Measurements from ENCODE around the gene RAE1. TPM values are rescaled to one million over a fixed set of nuclear protein-coding genes. Genes with fewer than 3 reads are reported as not detected.

RAE1 gene
- total and polyA plus RNA-seq, 9 donors: 13.9 to 46.1 (median 20.4) TPM

DNA sequence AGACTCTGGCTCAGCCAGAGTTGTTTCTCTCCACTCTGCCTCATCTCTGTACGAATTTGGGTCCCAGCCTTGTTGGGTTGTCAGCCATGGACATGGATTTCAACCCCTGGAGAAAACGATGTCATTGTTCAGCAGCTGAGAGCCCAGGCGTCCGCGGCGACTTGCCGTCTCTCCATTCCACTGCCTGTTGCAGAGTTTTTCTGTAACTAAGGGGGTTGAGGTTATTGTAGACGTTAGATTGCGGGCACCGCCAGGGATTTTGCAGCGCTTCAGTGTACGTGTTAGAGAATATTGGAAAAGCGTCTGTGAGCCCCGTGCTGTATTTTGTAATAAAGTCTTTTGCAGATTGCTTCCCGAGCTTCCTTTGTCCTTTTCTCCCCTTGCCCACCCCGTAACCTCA lies 27.1 kb downstream of the RAE1 start:
- no peaks in the 10 kb centered on the region for H3K27me3 ChIP-seq
- 81 to 88% (median 81%) methylated on average over 16 of the region's 16 CpGs for WGBS, 3 donors
- no peak overlapping the region for H3K4me3 ChIP-seq
- intact Hi-C loops (cut with DNase I): loop anchor here in 1 of 4 donors (10.0 kb wide), 1 partner anchor 217 kb away; no protein-coding TSS in a partner anchor
- no peaks in the 10 kb centered on the region for H3K36me3 ChIP-seq
- DNase-seq: no peak
- H3K4me1 ChIP-seq (ENCODE audit: insufficient read depth): no peaks in the 10 kb centered on the region
- no peak overlapping the region for H3K27ac ChIP-seq
- H3K9me3 ChIP-seq: no peaks in the 10 kb centered on the region
- no peak for TF ChIP-seq POLR2A (IDR thresholded peaks at IDR 0.05)
- TF ChIP-seq, protein P1, sequence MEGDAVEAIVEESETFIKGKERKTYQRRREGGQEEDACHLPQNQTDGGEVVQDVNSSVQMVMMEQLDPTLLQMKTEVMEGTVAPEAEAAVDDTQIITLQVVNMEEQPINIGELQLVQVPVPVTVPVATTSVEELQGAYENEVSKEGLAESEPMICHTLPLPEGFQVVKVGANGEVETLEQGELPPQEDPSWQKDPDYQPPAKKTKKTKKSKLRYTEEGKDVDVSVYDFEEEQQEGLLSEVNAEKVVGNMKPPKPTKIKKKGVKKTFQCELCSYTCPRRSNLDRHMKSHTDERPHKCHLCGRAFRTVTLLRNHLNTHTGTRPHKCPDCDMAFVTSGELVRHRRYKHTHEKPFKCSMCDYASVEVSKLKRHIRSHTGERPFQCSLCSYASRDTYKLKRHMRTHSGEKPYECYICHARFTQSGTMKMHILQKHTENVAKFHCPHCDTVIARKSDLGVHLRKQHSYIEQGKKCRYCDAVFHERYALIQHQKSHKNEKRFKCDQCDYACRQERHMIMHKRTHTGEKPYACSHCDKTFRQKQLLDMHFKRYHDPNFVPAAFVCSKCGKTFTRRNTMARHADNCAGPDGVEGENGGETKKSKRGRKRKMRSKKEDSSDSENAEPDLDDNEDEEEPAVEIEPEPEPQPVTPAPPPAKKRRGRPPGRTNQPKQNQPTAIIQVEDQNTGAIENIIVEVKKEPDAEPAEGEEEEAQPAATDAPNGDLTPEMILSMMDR (IDR thresholded peaks at IDR 0.05): no peak
- no peak for TF ChIP-seq EP300 (IDR thresholded peaks at IDR 0.05)

DNA sequence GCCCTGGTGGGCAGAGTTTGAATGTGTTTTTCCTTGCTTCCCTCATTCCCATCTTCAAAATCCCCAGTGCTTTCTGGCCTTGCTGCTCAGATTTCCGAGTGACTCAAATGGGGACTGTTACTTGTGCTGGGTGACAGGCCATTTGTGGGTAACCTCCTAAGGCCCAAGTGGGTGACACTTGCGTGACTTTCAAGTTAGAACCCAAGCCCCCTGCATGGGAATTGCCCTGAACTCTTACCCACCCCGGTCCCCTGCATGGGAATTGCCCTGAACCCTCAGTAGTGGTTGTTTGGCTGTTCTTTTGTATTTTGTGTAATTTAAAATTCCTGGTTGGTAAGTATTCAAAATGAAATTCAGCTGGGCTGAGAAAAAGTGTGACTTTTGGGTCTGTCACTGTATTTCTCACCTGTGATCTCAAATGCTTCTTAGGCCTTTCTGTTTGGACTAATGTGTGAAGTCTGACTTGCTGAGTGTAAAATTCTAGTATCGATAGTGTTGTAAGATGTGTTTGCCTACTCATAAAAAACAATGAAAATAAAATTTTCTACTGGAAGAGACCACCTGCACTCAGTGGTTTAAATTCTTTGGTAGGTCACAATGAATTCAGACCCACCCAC lies 27.7 kb downstream of the RAE1 start:
- H3K27me3 ChIP-seq: no peaks in the 10 kb centered on the region
- DNase-seq: no peak
- no peaks in the 10 kb centered on the region for H3K36me3 ChIP-seq
- WGBS, 3 donors: 77 to 87% (median 81%) methylated on average over 4 of the region's 4 CpGs
- no peaks in the 10 kb centered on the region for H3K9me3 ChIP-seq
- TF ChIP-seq, protein P1 (IDR thresholded peaks at IDR 0.05): no peak
- no peak for TF ChIP-seq EP300 (IDR thresholded peaks at IDR 0.05)
- TF ChIP-seq POLR2A (IDR thresholded peaks at IDR 0.05): no peak
- intact Hi-C loops (cut with DNase I): loop anchor here in 1 of 4 donors (10.0 kb wide), 1 partner anchor 216 kb away; no protein-coding TSS in a partner anchor
- H3K4me3 ChIP-seq: no peak overlapping the region
- no peaks in the 10 kb centered on the region for H3K4me1 ChIP-seq (ENCODE audit: insufficient read depth)
- H3K27ac ChIP-seq: no peak overlapping the region

DNA sequence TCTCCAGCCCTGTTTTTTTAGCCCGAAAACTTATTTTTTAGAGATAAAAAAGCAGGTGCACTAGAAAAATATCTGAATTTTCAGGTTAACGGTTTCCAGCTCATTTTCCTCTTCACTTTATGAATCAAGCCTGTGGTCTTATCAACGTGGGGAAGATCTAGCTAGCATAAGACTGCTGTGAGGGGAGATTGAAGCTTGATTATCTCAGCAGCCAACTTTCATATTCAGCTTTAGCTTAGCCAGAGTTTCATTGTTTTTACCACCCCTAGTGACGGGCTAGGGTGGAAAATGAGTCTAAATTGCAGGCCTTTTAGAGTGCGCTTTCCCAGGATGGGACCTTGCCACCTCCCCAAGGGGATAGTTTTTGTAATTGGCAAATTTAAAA lies 28.2 kb downstream of the RAE1 start:
- no peak for DNase-seq
- intact Hi-C loops (cut with DNase I): loop anchor here in 1 of 4 donors (10.0 kb wide), 1 partner anchor 216 kb away; no protein-coding TSS in a partner anchor
- no peaks in the 10 kb centered on the region for H3K9me3 ChIP-seq
- no peaks in the 10 kb centered on the region for H3K4me1 ChIP-seq (ENCODE audit: insufficient read depth)
- WGBS, 3 donors: 70 to 75% (median 71%) methylated on average over 5 of the region's 5 CpGs
- no peaks in the 10 kb centered on the region for H3K27me3 ChIP-seq
- TF ChIP-seq, protein P1 (IDR thresholded peaks at IDR 0.05): no peak
- TF ChIP-seq EP300 (IDR thresholded peaks at IDR 0.05) (no peak), POLR2A (IDR thresholded peaks at IDR 0.05) (no peak)
- no peak overlapping the region for H3K4me3 ChIP-seq
- no peaks in the 10 kb centered on the region for H3K36me3 ChIP-seq
- H3K27ac ChIP-seq: no peak overlapping the region

DNA sequence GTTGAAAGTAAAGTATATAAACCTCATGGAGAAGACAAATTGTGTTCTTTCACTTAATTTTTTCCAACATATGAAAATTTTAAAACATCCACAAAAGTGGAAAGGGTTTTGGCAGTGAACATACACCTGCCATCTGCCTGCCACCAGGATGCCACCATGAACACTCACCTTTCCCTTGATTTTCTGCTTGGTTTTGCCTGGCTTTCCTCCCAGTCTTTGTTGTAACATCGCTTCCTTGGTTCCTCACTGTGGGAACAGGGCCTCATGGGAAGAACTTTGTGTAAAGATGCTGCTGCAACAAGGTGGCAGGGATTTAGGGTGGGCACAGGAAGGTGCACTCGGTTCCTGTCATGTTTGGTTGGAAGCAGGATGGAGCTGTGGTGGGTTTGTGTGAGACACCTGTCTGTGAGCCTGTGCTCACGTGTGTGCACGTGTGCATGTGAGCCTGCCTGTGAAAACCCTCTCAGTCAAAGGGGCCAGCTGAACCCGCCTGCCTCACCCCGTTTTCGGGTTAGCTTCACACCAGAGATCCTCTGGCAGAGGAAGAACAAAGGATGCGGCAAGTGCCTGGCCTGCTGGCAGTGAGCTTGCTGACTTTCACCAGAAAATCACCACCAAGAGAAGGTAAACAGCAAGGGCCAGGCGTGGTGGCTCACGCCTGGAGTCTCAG lies 29.2 kb downstream of the RAE1 start:
- no peaks in the 10 kb centered on the region for H3K9me3 ChIP-seq
- intact Hi-C loops (cut with DNase I): loop anchor here in 3 of 4 donors (2.0 to 10.0 kb wide), 5 partner anchors 115 to 825 kb away; no protein-coding TSS in a partner anchor
- no peaks in the 10 kb centered on the region for H3K36me3 ChIP-seq
- no peaks in the 10 kb centered on the region for H3K4me1 ChIP-seq (ENCODE audit: insufficient read depth)
- no peaks in the 10 kb centered on the region for H3K27me3 ChIP-seq
- peak in 1 of 5 donors; percentile 11 for DNase-seq
- no peak overlapping the region for H3K4me3 ChIP-seq
- TF ChIP-seq, protein P1 (IDR thresholded peaks at IDR 0.05): no peak
- no peak for TF ChIP-seq POLR2A (IDR thresholded peaks at IDR 0.05)
- TF ChIP-seq EP300 (IDR thresholded peaks at IDR 0.05): no peak
- no peak overlapping the region for H3K27ac ChIP-seq
- WGBS, 3 donors: 80 to 87% (median 83%) methylated on average over 10 of the region's 10 CpGs
